Measurements from ENCODE around the gene RBM33. TPM values are rescaled to one million over a fixed set of nuclear protein-coding genes. Genes with fewer than 3 reads are reported as not detected.

RBM33 gene
- total and polyA plus RNA-seq, 2 of the 4 experiments (the other 2 are of a cell fraction) = 7.3 to 10.8 TPM

DNA sequence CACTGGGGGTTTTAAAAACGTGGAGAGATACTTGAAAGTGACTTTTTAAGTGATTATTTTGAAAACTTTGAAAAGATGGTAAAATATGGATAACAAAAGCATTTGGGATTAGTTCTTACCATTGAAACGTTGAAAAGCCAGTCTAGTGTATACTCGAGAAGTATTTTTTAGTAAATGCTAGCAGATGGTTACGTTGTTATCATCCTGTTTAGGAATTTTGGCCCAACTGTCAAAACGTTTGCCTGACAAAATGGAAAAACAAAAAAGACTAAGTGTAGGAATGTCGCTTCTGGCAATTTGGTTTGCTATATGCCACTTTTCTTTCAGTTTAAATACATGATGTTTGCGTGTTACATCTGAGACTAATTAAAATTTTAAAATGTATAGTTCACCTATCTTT lies 1.2 kb downstream of the RBM33 start:
- Histone ChIP-seq H2BK120ac (ENCODE audit: low read depth, low read length) (no peak overlapping the region), H3K79me1 (ENCODE audit: low read depth in 1 of 2, low read length in 2 of 2) (peaks cover 9 to 23% of the 10 kb centered on the region in 2 experiments; a peak in 3 of 4 replicates), H3K56ac (ENCODE audit: extremely low read depth, insufficient read depth, low read length) (no peak overlapping the region), H2BK5ac (ENCODE audit: low read depth, low read length, poor library complexity, severe bottlenecking) (no peak overlapping the region), H4K8ac (ENCODE audit: low read depth in 2 of 2, low read length in 2 of 2) (no peak overlapping the region), H2AK5ac (ENCODE audit: low read depth, low read length) (no peak overlapping the region), H3K9ac (ENCODE audit: low read depth, low read length) (no peak overlapping the region; the same call in 1 of the 2 replicates), H3K4ac (ENCODE audit: low read depth, low read length) (no peak overlapping the region), H3K4me1 (ENCODE audit: control insufficient read depth, insufficient read depth, low read length) (peaks cover 3% of the 10 kb centered on the region), H2AFZ (replicated peaks; ENCODE audit: low read length, poor library complexity) (no peak overlapping the region), H4K20me1 (ENCODE audit: insufficient read depth, low read length) (peaks cover 29% of the 10 kb centered on the region; the same call in 1 of the 2 replicates), H3K9me3 (ENCODE audit: control insufficient read depth, insufficient read depth, low read length) (peaks cover 1% of the 10 kb centered on the region; the same call in 1 of the 2 replicates), H3K4me2 (ENCODE audit: low read depth, low read length) (peak overlapping the region; percentile 89), H3K23ac (ENCODE audit: low read depth, low read length) (no peak overlapping the region), H3K27me3 (ENCODE audit: control insufficient read depth, insufficient read depth, low read length) (no peaks in the 10 kb centered on the region), H2AK9ac (replicated peaks; ENCODE audit: low read depth, low read length, poor library complexity) (no peak overlapping the region), H2BK15ac (ENCODE audit: low read depth, low read length) (no peak overlapping the region), H2BK20ac (ENCODE audit: low read depth, low read length) (no peak overlapping the region), H4K91ac (ENCODE audit: insufficient read depth, low read depth, low read length) (no peak overlapping the region), H3K14ac (replicated peaks; ENCODE audit: low read depth, low read length) (no peak overlapping the region), H3K9me1 (ENCODE audit: insufficient read depth, low read length) (peaks cover 3% of the 10 kb centered on the region; the same call in 1 of the 2 replicates), H3K4me3 (ENCODE audit: insufficient read depth, low read depth, low read length) (peak overlapping the region; percentile 88), H3K27ac (ENCODE audit: insufficient read depth, low read length) (no peak overlapping the region), H3K18ac (ENCODE audit: low read depth, low read length) (no peak overlapping the region), H4K5ac (ENCODE audit: low read depth, low read length) (no peak overlapping the region), H3K36me3 (ENCODE audit: control insufficient read depth, insufficient read depth, low read length) (peaks cover 8% of the 10 kb centered on the region)
- dilution Hi-C loops (cut with HindIII; ENCODE audit: low sequenced_read_pairs, unreplicated experiment) (no loop called here), in situ Hi-C loops (cut with MboI; ENCODE audit: low sequenced_read_pairs) (no loop called here), intact Hi-C loops (cut with micrococcal nuclease) (loop anchor here (2.0 kb wide), 2 partner anchors 55 to 93 kb away; no protein-coding TSS in a partner anchor)
- no peak for DNase-seq
- ATAC-seq (ENCODE audit: low read depth) = no peak
- no TSS peak for BruUV-seq (replicated peaks)
- ChIA-PET POLR2A (ENCODE audit: unreplicated experiment) (no interaction called here), CTCF (no interaction called here)
- TF ChIP-seq POLR2A (IDR thresholded peaks at IDR 0.05; ENCODE audit: low read depth, low read length) = no peak
- TF ChIP-seq RCOR1 (IDR thresholded peaks at IDR 0.05; ENCODE audit: insufficient replicate concordance, low read length) = no peak
- TF ChIP-seq RFX5 (IDR thresholded peaks at IDR 0.05; ENCODE audit: low read depth, low read length) = no peak
- TF ChIP-seq MAZ (IDR thresholded peaks at IDR 0.05; ENCODE audit: borderline replicate concordance, low read depth, low read length) = no peak
- TF ChIP-seq CHD1 (IDR thresholded peaks at IDR 0.05; ENCODE audit: low read depth, low read length) = no peak
- TF ChIP-seq FOS (IDR thresholded peaks at IDR 0.05; ENCODE audit: low read depth, low read length) = no peak
- no peak for TF ChIP-seq MAFK (IDR thresholded peaks at IDR 0.05; ENCODE audit: low read depth, low read length)
- no peak for TF ChIP-seq MXI1 (IDR thresholded peaks at IDR 0.05; ENCODE audit: borderline replicate concordance, low read depth, low read length)
- TF ChIP-seq, protein P1, sequence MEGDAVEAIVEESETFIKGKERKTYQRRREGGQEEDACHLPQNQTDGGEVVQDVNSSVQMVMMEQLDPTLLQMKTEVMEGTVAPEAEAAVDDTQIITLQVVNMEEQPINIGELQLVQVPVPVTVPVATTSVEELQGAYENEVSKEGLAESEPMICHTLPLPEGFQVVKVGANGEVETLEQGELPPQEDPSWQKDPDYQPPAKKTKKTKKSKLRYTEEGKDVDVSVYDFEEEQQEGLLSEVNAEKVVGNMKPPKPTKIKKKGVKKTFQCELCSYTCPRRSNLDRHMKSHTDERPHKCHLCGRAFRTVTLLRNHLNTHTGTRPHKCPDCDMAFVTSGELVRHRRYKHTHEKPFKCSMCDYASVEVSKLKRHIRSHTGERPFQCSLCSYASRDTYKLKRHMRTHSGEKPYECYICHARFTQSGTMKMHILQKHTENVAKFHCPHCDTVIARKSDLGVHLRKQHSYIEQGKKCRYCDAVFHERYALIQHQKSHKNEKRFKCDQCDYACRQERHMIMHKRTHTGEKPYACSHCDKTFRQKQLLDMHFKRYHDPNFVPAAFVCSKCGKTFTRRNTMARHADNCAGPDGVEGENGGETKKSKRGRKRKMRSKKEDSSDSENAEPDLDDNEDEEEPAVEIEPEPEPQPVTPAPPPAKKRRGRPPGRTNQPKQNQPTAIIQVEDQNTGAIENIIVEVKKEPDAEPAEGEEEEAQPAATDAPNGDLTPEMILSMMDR (conservative IDR thresholded peaks at IDR 0.05; ENCODE audit: low read depth, low read length) = no peak
- no peak for TF ChIP-seq NFE2L2 (IDR thresholded peaks at IDR 0.05; ENCODE audit: low read depth, low read length)
- TF ChIP-seq, protein P2, sequence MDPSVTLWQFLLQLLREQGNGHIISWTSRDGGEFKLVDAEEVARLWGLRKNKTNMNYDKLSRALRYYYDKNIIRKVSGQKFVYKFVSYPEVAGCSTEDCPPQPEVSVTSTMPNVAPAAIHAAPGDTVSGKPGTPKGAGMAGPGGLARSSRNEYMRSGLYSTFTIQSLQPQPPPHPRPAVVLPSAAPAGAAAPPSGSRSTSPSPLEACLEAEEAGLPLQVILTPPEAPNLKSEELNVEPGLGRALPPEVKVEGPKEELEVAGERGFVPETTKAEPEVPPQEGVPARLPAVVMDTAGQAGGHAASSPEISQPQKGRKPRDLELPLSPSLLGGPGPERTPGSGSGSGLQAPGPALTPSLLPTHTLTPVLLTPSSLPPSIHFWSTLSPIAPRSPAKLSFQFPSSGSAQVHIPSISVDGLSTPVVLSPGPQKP (IDR thresholded peaks at IDR 0.05; ENCODE audit: borderline replicate concordance, low read depth, low read length) = no peak
- no peak for TF ChIP-seq RAD21 (IDR thresholded peaks at IDR 0.05; ENCODE audit: low read length)
- TF ChIP-seq CEBPB (IDR thresholded peaks at IDR 0.05; ENCODE audit: low read depth, low read length) = no peak
- no peak for TF ChIP-seq SMC3 (IDR thresholded peaks at IDR 0.05; ENCODE audit: low read depth, low read length)
- TF ChIP-seq, protein P3, sequence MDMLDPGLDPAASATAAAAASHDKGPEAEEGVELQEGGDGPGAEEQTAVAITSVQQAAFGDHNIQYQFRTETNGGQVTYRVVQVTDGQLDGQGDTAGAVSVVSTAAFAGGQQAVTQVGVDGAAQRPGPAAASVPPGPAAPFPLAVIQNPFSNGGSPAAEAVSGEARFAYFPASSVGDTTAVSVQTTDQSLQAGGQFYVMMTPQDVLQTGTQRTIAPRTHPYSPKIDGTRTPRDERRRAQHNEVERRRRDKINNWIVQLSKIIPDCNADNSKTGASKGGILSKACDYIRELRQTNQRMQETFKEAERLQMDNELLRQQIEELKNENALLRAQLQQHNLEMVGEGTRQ (IDR thresholded peaks at IDR 0.05; ENCODE audit: low read depth, low read length) = no peak
- no peak for TF ChIP-seq BHLHE40 (IDR thresholded peaks at IDR 0.05; ENCODE audit: low read depth, low read length)
- 0% methylated on average over 1 of the region's 7 CpGs; no CpG with 5 or more reads in 1 of the 2 experiments for WGBS, 2 experiments (ENCODE audit: extremely low coverage in 2 of 2, insufficient read length in 1 of 2)
